A673 (cell line): Measurements from ENCODE around the gene TCEAL5.

Experiments
- CTCF ChIP-seq: fragments of 300-800, 200-600 bp; sonication (generic); conservative IDR thresholded peaks from 2 replicates; pipeline ENCODE4 v1.5.1; 2017; ENCODE audit warnings: low read depth, mild to moderate bottlenecking, antibody characterized with exemption, low read length, moderate library complexity, mixed read lengths
- EZH2 ChIP-seq: fragments of 200-600 bp; sonication (generic); IDR thresholded peaks from 2 replicates; pipeline ENCODE4 v1.6.1; 2017; ENCODE audit warnings: borderline replicate concordance, low read depth, mild to moderate bottlenecking, mixed read lengths, antibody characterized with exemption, low read length; ENCODE audit not compliant: poor library complexity, severe bottlenecking

- TF ChIP-seq CTCF = no peak
- TF ChIP-seq EZH2 = no peak
Measured at GRCh38 chrX:103249805-103250204, 26.7 kb downstream of the TCEAL5 start.
